IPS-20b (cell line): ENCODE results near the gene ZBED6.
"Not testable (repeated sequence)": the region's sequence is repeated elsewhere in the genome, so short reads cannot be mapped to it uniquely, and the experiment has no call there.

Experiments
- H3K27ac ChIP-seq: one replicate; pipeline ENCODE4 v1.5.1; 2013; ENCODE audit warnings: low read length
- H3K27me3 ChIP-seq: 2 replicates; pipeline ENCODE4 v1.6.1; 2013; ENCODE audit warnings: mild to moderate bottlenecking, low read length, inconsistent platforms; ENCODE audit not compliant: insufficient read depth
- H3K36me3 ChIP-seq: 2 replicates; pipeline ENCODE4 v1.6.1; 2013; ENCODE audit warnings: low read depth, mild to moderate bottlenecking, inconsistent platforms, low read length, moderate library complexity; ENCODE audit not compliant: insufficient read depth
- H3K4me1 ChIP-seq: 2 replicates; pipeline ENCODE4 v1.6.1; 2013; ENCODE audit warnings: mild to moderate bottlenecking, control low read depth, inconsistent platforms, low read length, moderate library complexity; ENCODE audit not compliant: insufficient read depth
- H3K4me3 ChIP-seq: 2 replicates; pipeline ENCODE4 v1.5.1; 2013; ENCODE audit warnings: mild to moderate bottlenecking, low read length, inconsistent platforms
- H3K9ac ChIP-seq: 2 replicates; pipeline ENCODE4 v1.6.1; 2013; ENCODE audit warnings: low read depth, mild to moderate bottlenecking, inconsistent platforms, low read length, moderate library complexity
- H3K9me3 ChIP-seq: 2 replicates; pipeline ENCODE4 v1.6.1; 2013; ENCODE audit warnings: mild to moderate bottlenecking, low read depth, low read length, inconsistent platforms; ENCODE audit not compliant: insufficient read depth

Gene ZBED6

GRCh38 chr1:203813581-203814341 is 18.3 kb downstream of the ZBED6 start:
- H3K27me3 ChIP-seq = no peaks in the 10 kb centered on the region
- no peaks in the 10 kb centered on the region for H3K4me1 ChIP-seq
- no peak overlapping the region for H3K9ac ChIP-seq
- peaks cover 59% of the 10 kb centered on the region for H3K36me3 ChIP-seq
- H3K9me3 ChIP-seq = no peaks in the 10 kb centered on the region
- no peak overlapping the region for H3K27ac ChIP-seq
- no peak overlapping the region for H3K4me3 ChIP-seq

GRCh38 chr1:203818399-203818798 is 23.0 kb downstream of the ZBED6 start:
- no peaks in the 10 kb centered on the region for H3K27me3 ChIP-seq
- H3K4me3 ChIP-seq = no peak overlapping the region
- no peak overlapping the region for H3K9ac ChIP-seq
- H3K4me1 ChIP-seq = no peaks in the 10 kb centered on the region
- peaks cover 88% of the 10 kb centered on the region for H3K36me3 ChIP-seq
- no peak overlapping the region for H3K27ac ChIP-seq
- H3K9me3 ChIP-seq = no peaks in the 10 kb centered on the region

- H3K27me3 ChIP-seq = no peaks in the 10 kb centered on the region
- H3K4me1 ChIP-seq = no peaks in the 10 kb centered on the region
- H3K9ac ChIP-seq = no peak overlapping the region
- H3K9me3 ChIP-seq = no peaks in the 10 kb centered on the region
- H3K27ac ChIP-seq = no peak overlapping the region
- H3K4me3 ChIP-seq = no peak overlapping the region
- H3K36me3 ChIP-seq = peaks cover 88% of the 10 kb centered on the region
These were observed 27.9 kb downstream of the ZBED6 start for GRCh38 chr1:203823306-203823705.

- peaks cover 92% of the 10 kb centered on the region for H3K36me3 ChIP-seq
- no peaks in the 10 kb centered on the region for H3K27me3 ChIP-seq
- H3K4me3 ChIP-seq = no peak overlapping the region
- H3K4me1 ChIP-seq = no peaks in the 10 kb centered on the region
- H3K9ac ChIP-seq = no peak overlapping the region
- H3K9me3 ChIP-seq = no peaks in the 10 kb centered on the region
- H3K27ac ChIP-seq = no peak overlapping the region
These were observed 30.8 kb downstream of the ZBED6 start for GRCh38 chr1:203826175-203826574.

GRCh38 chr1:203828002-203828401 is 32.6 kb downstream of the ZBED6 start:
- Histone ChIP-seq H3K27ac (no peak overlapping the region), H3K9ac (no peak overlapping the region), H3K9me3 (no peaks in the 10 kb centered on the region), H3K4me1 (no peaks in the 10 kb centered on the region), H3K4me3 (no peak overlapping the region), H3K36me3 (peaks cover 92% of the 10 kb centered on the region), H3K27me3 (no peaks in the 10 kb centered on the region)

GRCh38 chr1:203828503-203828902 is 33.1 kb downstream of the ZBED6 start:
- Histone ChIP-seq H3K9me3 (no peaks in the 10 kb centered on the region), H3K9ac (no peak overlapping the region), H3K4me1 (no peaks in the 10 kb centered on the region), H3K4me3 (no peak overlapping the region), H3K36me3 (peaks cover 89% of the 10 kb centered on the region), H3K27ac (no peak overlapping the region), H3K27me3 (no peaks in the 10 kb centered on the region)

GRCh38 chr1:203829247-203829646 is 33.8 kb downstream of the ZBED6 start:
- not testable (repeated sequence) for H3K4me3 ChIP-seq, H3K27me3 ChIP-seq, H3K9me3 ChIP-seq, H3K9ac ChIP-seq, H3K27ac ChIP-seq, H3K4me1 ChIP-seq
- H3K36me3 ChIP-seq = peaks cover 89% of the 10 kb centered on the region

GRCh38 chr1:203835476-203835875 is 40.1 kb downstream of the ZBED6 start:
- no peak overlapping the region for H3K9ac ChIP-seq
- H3K9me3 ChIP-seq = no peaks in the 10 kb centered on the region
- H3K27me3 ChIP-seq = no peaks in the 10 kb centered on the region
- no peak overlapping the region for H3K27ac ChIP-seq
- peaks cover 96% of the 10 kb centered on the region for H3K36me3 ChIP-seq
- no peaks in the 10 kb centered on the region for H3K4me1 ChIP-seq
- no peak overlapping the region for H3K4me3 ChIP-seq

- Histone ChIP-seq H3K36me3 (peaks cover 85% of the 10 kb centered on the region), H3K9ac (no peak overlapping the region), H3K9me3 (0 out of 2 replicates have a peak, but pooled peaks cover 3% of the 10 kb centered on the region), H3K27ac (no peak overlapping the region), H3K4me1 (no peaks in the 10 kb centered on the region; the same call in 1 of the 2 replicates), H3K27me3 (no peaks in the 10 kb centered on the region), H3K4me3 (no peak overlapping the region)
These were observed 43.7 kb downstream of the ZBED6 start for GRCh38 chr1:203839081-203839480.

GRCh38 chr1:203840208-203840808 is 44.9 kb downstream of the ZBED6 start:
- 0 out of 2 replicates have a peak, but pooled peaks cover 3% of the 10 kb centered on the region for H3K9me3 ChIP-seq
- H3K4me1 ChIP-seq = no peaks in the 10 kb centered on the region; the same call in 1 of the 2 replicates
- H3K27ac ChIP-seq = no peak overlapping the region
- H3K27me3 ChIP-seq = no peaks in the 10 kb centered on the region
- H3K9ac ChIP-seq = no peak overlapping the region
- peaks cover 83% of the 10 kb centered on the region for H3K36me3 ChIP-seq
- H3K4me3 ChIP-seq = no peak overlapping the region

- 0 out of 2 replicates have a peak, but pooled peaks cover 3% of the 10 kb centered on the region for H3K9me3 ChIP-seq
- peaks cover 83% of the 10 kb centered on the region for H3K36me3 ChIP-seq
- H3K4me1 ChIP-seq = no peaks in the 10 kb centered on the region; the same call in 1 of the 2 replicates
- H3K9ac ChIP-seq = no peak overlapping the region
- H3K27ac ChIP-seq = no peak overlapping the region
- H3K4me3 ChIP-seq = no peak overlapping the region
- H3K27me3 ChIP-seq = no peaks in the 10 kb centered on the region
These were observed 47.1 kb downstream of the ZBED6 start for GRCh38 chr1:203842559-203842876.

- Histone ChIP-seq H3K36me3 (peaks cover 83% of the 10 kb centered on the region), H3K9me3 (0 out of 2 replicates have a peak, but pooled peaks cover 3% of the 10 kb centered on the region), H3K9ac (no peak overlapping the region), H3K4me1 (no peaks in the 10 kb centered on the region; the same call in 1 of the 2 replicates), H3K27me3 (no peaks in the 10 kb centered on the region), H3K4me3 (no peak overlapping the region), H3K27ac (no peak overlapping the region)
These were observed 48.0 kb downstream of the ZBED6 start for GRCh38 chr1:203843435-203843834.
